HepG2 (cell line): ENCODE results near the gene MAMDC2.

ENCODE experiments used
- NR3C1 ChIP-seq: sonication (generic); formaldehyde crosslinking; IDR thresholded peaks from 2 replicates; pipeline ENCODE4 v1.4.0; 2020; ENCODE audit warnings: missing genetic modification reagents
- RNF2 ChIP-seq: fragments of 450-650 bp; conservative IDR thresholded peaks from 2 replicates; pipeline ENCODE4 v1.6.1; 2016; ENCODE audit warnings: low read depth
- THYN1 ChIP-seq: sonication (generic); formaldehyde crosslinking; IDR thresholded peaks from 2 replicates; pipeline ENCODE4 v1.8.1; 2023; ENCODE audit warnings: low read depth, mild to moderate bottlenecking, moderate library complexity, missing genetic modification reagents, borderline replicate concordance
- TF ChIP-seq, protein P1 (sequence below): sonication (generic); formaldehyde crosslinking; IDR thresholded peaks from 2 replicates; pipeline ENCODE4 v1.5.0; 2020; ENCODE audit warnings: mild to moderate bottlenecking, missing genetic modification reagents

DNA sequence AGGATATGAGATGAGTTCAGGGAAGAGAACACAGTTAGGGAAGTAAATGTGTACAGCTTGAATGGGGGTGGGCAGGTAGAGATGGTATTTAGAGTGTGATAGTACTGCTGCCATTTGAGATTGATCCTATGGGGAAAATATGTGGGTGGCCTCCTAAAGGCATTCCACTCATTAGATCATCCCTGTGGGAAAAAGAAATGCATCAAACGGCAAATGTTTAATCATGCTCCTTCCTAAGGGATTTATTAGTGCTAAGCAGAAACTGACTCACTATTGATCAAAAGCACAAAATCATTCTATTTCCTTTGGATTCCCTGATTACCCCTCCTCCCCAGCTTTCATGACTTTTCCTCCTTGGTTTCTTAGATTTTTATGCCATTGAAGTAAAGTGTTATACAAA, 178.7 kb downstream of the MAMDC2 start:
- TF ChIP-seq NR3C1 (CRISPR knock-in tag) (no peak), RNF2 (no peak), THYN1 (CRISPR knock-in tag) (no peak)
- TF ChIP-seq, protein P1, sequence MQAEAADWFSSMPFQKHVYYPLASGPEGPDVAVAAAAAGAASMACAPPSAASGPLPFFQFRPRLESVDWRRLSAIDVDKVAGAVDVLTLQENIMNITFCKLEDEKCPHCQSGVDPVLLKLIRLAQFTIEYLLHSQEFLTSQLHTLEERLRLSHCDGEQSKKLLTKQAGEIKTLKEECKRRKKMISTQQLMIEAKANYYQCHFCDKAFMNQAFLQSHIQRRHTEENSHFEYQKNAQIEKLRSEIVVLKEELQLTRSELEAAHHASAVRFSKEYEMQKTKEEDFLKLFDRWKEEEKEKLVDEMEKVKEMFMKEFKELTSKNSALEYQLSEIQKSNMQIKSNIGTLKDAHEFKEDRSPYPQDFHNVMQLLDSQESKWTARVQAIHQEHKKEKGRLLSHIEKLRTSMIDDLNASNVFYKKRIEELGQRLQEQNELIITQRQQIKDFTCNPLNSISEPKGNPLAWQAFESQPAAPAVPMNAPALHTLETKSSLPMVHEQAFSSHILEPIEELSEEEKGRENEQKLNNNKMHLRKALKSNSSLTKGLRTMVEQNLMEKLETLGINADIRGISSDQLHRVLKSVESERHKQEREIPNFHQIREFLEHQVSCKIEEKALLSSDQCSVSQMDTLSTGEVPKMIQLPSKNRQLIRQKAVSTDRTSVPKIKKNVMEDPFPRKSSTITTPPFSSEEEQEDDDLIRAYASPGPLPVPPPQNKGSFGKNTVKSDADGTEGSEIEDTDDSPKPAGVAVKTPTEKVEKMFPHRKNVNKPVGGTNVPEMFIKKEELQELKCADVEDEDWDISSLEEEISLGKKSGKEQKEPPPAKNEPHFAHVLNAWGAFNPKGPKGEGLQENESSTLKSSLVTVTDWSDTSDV (CRISPR knock-in tag), result no peak
